GM15510 (cell line): ENCODE data around the gene SH3TC1.

Source experiments
- POLR2A ChIP-seq: IDR thresholded peaks from 3 replicates; pipeline ENCODE4 v1.6.1; 2011; ENCODE audit warnings: borderline replicate concordance; ENCODE audit not compliant: insufficient read length; ENCODE audit errors: extremely low read depth

Gene SH3TC1

GRCh38 chr4:8209181-8209874 lies 10.2 kb downstream of the SH3TC1 start:
- TF ChIP-seq POLR2A: no peak

- TF ChIP-seq POLR2A: no peak
Observed at GRCh38 chr4:8210010-8210409, 10.9 kb downstream of the SH3TC1 start.

- TF ChIP-seq POLR2A: no peak
Observed at GRCh38 chr4:8210616-8211015, 11.5 kb downstream of the SH3TC1 start.

GRCh38 chr4:8211251-8211650 lies 12.2 kb downstream of the SH3TC1 start:
- no peak for TF ChIP-seq POLR2A

GRCh38 chr4:8211737-8212581 lies 12.9 kb downstream of the SH3TC1 start:
- TF ChIP-seq POLR2A: no peak

GRCh38 chr4:8212622-8213021 lies 13.5 kb downstream of the SH3TC1 start:
- TF ChIP-seq POLR2A: no peak

GRCh38 chr4:8213121-8213520 lies 14.0 kb downstream of the SH3TC1 start:
- no peak for TF ChIP-seq POLR2A

- no peak for TF ChIP-seq POLR2A
Observed at GRCh38 chr4:8214136-8214535, 15.0 kb downstream of the SH3TC1 start.

- TF ChIP-seq POLR2A: no peak
Observed at GRCh38 chr4:8215001-8215427, 15.9 kb downstream of the SH3TC1 start.

GRCh38 chr4:8215641-8216442 lies 16.8 kb downstream of the SH3TC1 start:
- TF ChIP-seq POLR2A: no peak

- TF ChIP-seq POLR2A: no peak
Observed at GRCh38 chr4:8216443-8217245, 17.6 kb downstream of the SH3TC1 start.

- no peak for TF ChIP-seq POLR2A
Observed at GRCh38 chr4:8217246-8217511, 18.1 kb downstream of the SH3TC1 start.

- TF ChIP-seq POLR2A: no peak
Observed at GRCh38 chr4:8217871-8218270, 18.8 kb downstream of the SH3TC1 start.

- TF ChIP-seq POLR2A: no peak
Observed at GRCh38 chr4:8218371-8219031, 19.4 kb downstream of the SH3TC1 start.
